Natural killer cell treated with Interleukin-12 subunit alpha and Interleukin-12 subunit beta and Interleukin-15 and Interleukin-18, amount 100 ng/mL, for 72 hours (primary cell): ENCODE results near the gene PLEKHN1. TPM values are rescaled to one million over a fixed set of nuclear protein-coding genes. Genes with fewer than 3 reads are reported as not detected.
A peak's percentile ranks its signal among the peaks of the same experiment; 100 is the strongest.

ENCODE experiments used
- ATAC-seq, 2 donors: fragments of 150-1000 bp; cut with Tn5 transposase in 1 of 2; sonication (Bioruptor Pico), chemical (Tn5 transposase) in 1 of 2; 2 replicates each; pipeline ENCODE4 v1.10.0; 2021
- DNase-seq: peaks from one replicate; pipeline ENCODE4 v3.0.0; 2022; ENCODE audit warnings: low spot score
- H3K27ac Mint-ChIP-seq, 2 donors: 1 replicate in 1 of 2; 2 replicates in 1 of 2; pipeline ENCODE4 v1.8.0; 2022; ENCODE audit warnings: mixed read lengths in 2 of 2, mild to moderate bottlenecking in 1 of 2, moderate library complexity in 1 of 2
- H3K27me3 Mint-ChIP-seq, 2 donors: 1 replicate in 1 of 2; 2 replicates in 1 of 2; pipeline ENCODE4 v1.8.0; 2022; ENCODE audit warnings: mixed read lengths in 2 of 2
- H3K36me3 Mint-ChIP-seq: one replicate; pipeline ENCODE4 v1.8.0; 2022; ENCODE audit warnings: mixed read lengths
- H3K4me1 Mint-ChIP-seq, 2 donors: 1 replicate in 1 of 2; 2 replicates in 1 of 2; pipeline ENCODE4 v1.8.0; 2022; ENCODE audit warnings: low read depth in 2 of 2, mixed read lengths in 2 of 2, mild to moderate bottlenecking in 1 of 2
- H3K4me3 Mint-ChIP-seq: one replicate; pipeline ENCODE4 v1.8.0; 2022; ENCODE audit warnings: mixed read lengths
- H3K9me3 Mint-ChIP-seq: 2 replicates; pipeline ENCODE4 v1.8.0; 2022; ENCODE audit warnings: mixed read lengths
- total RNA-seq, 2 donors: library from RNA; stranded (reverse); gene quantifications; one replicate each; pipeline ENCODE4 v1.2.3, GENCODE V29; 2022

Gene PLEKHN1
- total RNA-seq, 2 donors from 2014 or later = 1.4 TPM

- no peaks in the 10 kb centered on the region for H3K9me3 Mint-ChIP-seq
- peaks cover 5% of the 10 kb centered on the region for H3K36me3 Mint-ChIP-seq
- H3K27me3 Mint-ChIP-seq = no peaks in the 10 kb centered on the region
- H3K4me1 Mint-ChIP-seq = peaks cover 20 to 21% of the 10 kb centered on the region in 2 donors
- ATAC-seq (no peak), DNase-seq (no peak)
- H3K4me3 Mint-ChIP-seq = no peak overlapping the region
- H3K27ac Mint-ChIP-seq = no peak overlapping the region
Measured at GRCh38 chr1:954927-955326, 11.4 kb upstream of the PLEKHN1 start.

GRCh38 chr1:955474-955873, 10.8 kb upstream of the PLEKHN1 start:
- no peaks in the 10 kb centered on the region for H3K9me3 Mint-ChIP-seq
- H3K36me3 Mint-ChIP-seq = peaks cover 5% of the 10 kb centered on the region

GRCh38 chr1:956636-957035, 9.6 kb upstream of the PLEKHN1 start:
- peaks cover 5% of the 10 kb centered on the region for H3K36me3 Mint-ChIP-seq
- H3K27me3 Mint-ChIP-seq = no peaks in the 10 kb centered on the region
- peaks cover 20 to 21% of the 10 kb centered on the region in 2 donors for H3K4me1 Mint-ChIP-seq
- DNase-seq (no peak), ATAC-seq (no peak)
- no peaks in the 10 kb centered on the region for H3K9me3 Mint-ChIP-seq
- no peak overlapping the region for H3K27ac Mint-ChIP-seq
- no peak overlapping the region for H3K4me3 Mint-ChIP-seq

More at GRCh38 chr1:955474-955873, 10.8 kb upstream of the PLEKHN1 start:
- no peak for DNase-seq
- Mint-ChIP-seq H3K27me3 (no peaks in the 10 kb centered on the region), H3K4me1 (peaks cover 20 to 21% of the 10 kb centered on the region in 2 donors), H3K27ac (no peak overlapping the region), H3K4me3 (no peak overlapping the region)
- ATAC-seq = no peak

GRCh38 chr1:958823-959730, 7.2 kb upstream of the PLEKHN1 start, which contains the start of gene NOC2L:
Gene NOC2L (minus strand): TSS chr1:959256. CDS start chr1:959240, 16 bp downstream.
- peak; percentile 92 to 94 for ATAC-seq
- H3K4me3 Mint-ChIP-seq = peak within 1 kb of the TSS; percentile 99
- no peaks in the 10 kb centered on the region for H3K9me3 Mint-ChIP-seq
- peak within 1 kb of the TSS; percentile 66 to 77 for H3K27ac Mint-ChIP-seq
- peaks cover 20 to 21% of the 10 kb centered on the region in 2 donors for H3K4me1 Mint-ChIP-seq
- H3K36me3 Mint-ChIP-seq = peaks cover 5% of the 10 kb centered on the region
- DNase-seq = peak; percentile 92
- no peaks in the 10 kb centered on the region for H3K27me3 Mint-ChIP-seq

- DNase-seq = no peak
- H3K4me3 Mint-ChIP-seq = peak overlapping the region; percentile 99
- no peaks in the 10 kb centered on the region for H3K27me3 Mint-ChIP-seq
- peaks cover 5% of the 10 kb centered on the region for H3K36me3 Mint-ChIP-seq
- peak in 1 of 2 donors; percentile 1 for ATAC-seq
- H3K9me3 Mint-ChIP-seq = no peaks in the 10 kb centered on the region
- peak overlapping the region in 1 of 2 donors; percentile 35 for H3K27ac Mint-ChIP-seq
- peaks cover 20 to 21% of the 10 kb centered on the region in 2 donors for H3K4me1 Mint-ChIP-seq
Measured at GRCh38 chr1:959731-960362, 6.4 kb upstream of the PLEKHN1 start.

- Mint-ChIP-seq H3K27me3 (no peaks in the 10 kb centered on the region), H3K9me3 (no peaks in the 10 kb centered on the region), H3K36me3 (peaks cover 5% of the 10 kb centered on the region), H3K4me3 (peak within 1 kb of the TSS; percentile 99), H3K4me1 (peaks cover 16 to 20% of the 10 kb centered on the region in 2 donors), H3K27ac (peak within 1 kb of the TSS in 1 of 2 donors; percentile 35)
- ATAC-seq = peak; percentile 69 to 76
- DNase-seq = peak; percentile 87
Measured at GRCh38 chr1:960363-961131, 5.7 kb upstream of the PLEKHN1 start, which contains the start of gene KLHL17. Gene KLHL17 (plus strand): TSS chr1:960584. CDS start chr1:960694, 110 bp downstream.

- ATAC-seq = no peak
- Mint-ChIP-seq H3K4me3 (peak overlapping the region; percentile 34), H3K36me3 (peaks cover 5% of the 10 kb centered on the region), H3K27me3 (no peaks in the 10 kb centered on the region), H3K4me1 (peaks cover 16 to 20% of the 10 kb centered on the region in 2 donors), H3K27ac (no peak overlapping the region), H3K9me3 (no peaks in the 10 kb centered on the region)
- no peak for DNase-seq
Measured at GRCh38 chr1:961132-961669, 5.1 kb upstream of the PLEKHN1 start.

- DNase-seq (no peak), ATAC-seq (no peak)
- H3K9me3 Mint-ChIP-seq = no peaks in the 10 kb centered on the region
- H3K27ac Mint-ChIP-seq = no peak overlapping the region
- H3K36me3 Mint-ChIP-seq = peaks cover 2% of the 10 kb centered on the region
- H3K4me3 Mint-ChIP-seq = peak overlapping the region; percentile 34
- peaks cover 8 to 11% of the 10 kb centered on the region in 2 donors for H3K4me1 Mint-ChIP-seq
- no peaks in the 10 kb centered on the region for H3K27me3 Mint-ChIP-seq
Measured at GRCh38 chr1:962381-963300, 3.6 kb upstream of the PLEKHN1 start.

GRCh38 chr1:963301-963651, 3.0 kb upstream of the PLEKHN1 start:
- no peaks in the 10 kb centered on the region for H3K36me3 Mint-ChIP-seq
- no peaks in the 10 kb centered on the region for H3K9me3 Mint-ChIP-seq
- H3K27ac Mint-ChIP-seq = no peak overlapping the region
- DNase-seq = no peak
- H3K4me3 Mint-ChIP-seq = no peak overlapping the region
- H3K4me1 Mint-ChIP-seq = peaks cover 4 to 5% of the 10 kb centered on the region in 2 donors
- peaks cover under 1 to 2% of the 10 kb centered on the region in 2 donors for H3K27me3 Mint-ChIP-seq
- ATAC-seq = no peak

- no peak overlapping the region for H3K27ac Mint-ChIP-seq
- ATAC-seq (no peak), DNase-seq (no peak)
- H3K36me3 Mint-ChIP-seq = no peaks in the 10 kb centered on the region
- no peak overlapping the region for H3K4me3 Mint-ChIP-seq
- H3K27me3 Mint-ChIP-seq = peaks cover 4 to 6% of the 10 kb centered on the region in 2 donors
- H3K9me3 Mint-ChIP-seq = no peaks in the 10 kb centered on the region
- H3K4me1 Mint-ChIP-seq = peaks cover 0 to 4% of the 10 kb centered on the region in 2 donors
Measured at GRCh38 chr1:963746-964525, 2.3 kb upstream of the PLEKHN1 start.

GRCh38 chr1:964691-965525, 1.4 kb upstream of the PLEKHN1 start:
- no peak overlapping the region for H3K27ac Mint-ChIP-seq
- ATAC-seq (no peak), DNase-seq (peak; percentile 54)
- no peak overlapping the region for H3K4me3 Mint-ChIP-seq
- H3K9me3 Mint-ChIP-seq = no peaks in the 10 kb centered on the region
- peaks cover 7 to 12% of the 10 kb centered on the region in 2 donors for H3K27me3 Mint-ChIP-seq
- peaks cover 0 to 4% of the 10 kb centered on the region in 2 donors for H3K4me1 Mint-ChIP-seq
- no peaks in the 10 kb centered on the region for H3K36me3 Mint-ChIP-seq
